Neural cell (in vitro differentiated cells): ENCODE results near the gene FFAR3. TPM values are rescaled to one million over a fixed set of nuclear protein-coding genes. Genes with fewer than 3 reads are reported as not detected.

Experiments
- H2AFZ ChIP-seq: fragments of 200-600, 300-800 bp; sonication (generic), shearing (Covaris generic); 2 replicates; pipeline ENCODE4 v1.6.0; 2014; ENCODE audit warnings: low read depth, mild to moderate bottlenecking, antibody characterized with exemption, low read length, moderate library complexity
- H3F3A ChIP-seq: fragments of 200-600 bp; shearing (Covaris generic); 2 replicates; pipeline ENCODE4 v1.6.1; 2016; ENCODE audit warnings: mild to moderate bottlenecking, moderate library complexity, mixed read lengths, antibody characterized with exemption, low read length; ENCODE audit not compliant: insufficient read depth, poor library complexity, severe bottlenecking
- H3K27ac ChIP-seq: fragments of 200-600, 300-800 bp; sonication (generic), shearing (Covaris generic); 2 replicates; pipeline ENCODE4 v1.5.1; 2014; ENCODE audit warnings: mild to moderate bottlenecking, low read length, moderate library complexity
- H3K27me3 ChIP-seq: fragments of 300-800, 200-600 bp; sonication (generic), shearing (Covaris generic); 2 replicates; pipeline ENCODE4 v1.6.0; 2014; ENCODE audit warnings: mild to moderate bottlenecking, low read depth, low read length, moderate library complexity; ENCODE audit not compliant: insufficient read depth
- H3K36me3 ChIP-seq: fragments of 300-800, 200-600 bp; sonication (generic), shearing (Covaris generic); 2 replicates; pipeline ENCODE4 v1.5.1; 2014; ENCODE audit warnings: mild to moderate bottlenecking, antibody characterized with exemption, low read length, moderate library complexity; ENCODE audit not compliant: insufficient read depth
- H3K4me2 ChIP-seq: fragments of 300-800, 200-600 bp; sonication (generic), shearing (Covaris generic); 2 replicates; pipeline ENCODE4 v1.6.0; 2014; ENCODE audit warnings: mild to moderate bottlenecking, low read length
- H3K4me3 ChIP-seq: fragments of 300-800, 200-600 bp; sonication (generic), shearing (Covaris generic); 2 replicates; pipeline ENCODE4 v1.5.1; 2014; ENCODE audit warnings: mild to moderate bottlenecking, low read length, moderate library complexity
- H3K79me2 ChIP-seq: fragments of 200-600 bp; shearing (Covaris generic); replicated peaks from 2 replicates; pipeline ENCODE4 v1.6.0; 2014; ENCODE audit warnings: mild to moderate bottlenecking, low read length, moderate library complexity; ENCODE audit not compliant: insufficient read depth
- H3K9ac ChIP-seq: fragments of 300-800, 200-600 bp; sonication (generic), shearing (Covaris generic); 2 replicates; pipeline ENCODE4 v1.6.1; 2016; ENCODE audit warnings: mild to moderate bottlenecking, low read length, mixed read lengths
- H3K9me2 ChIP-seq: fragments of 200-600 bp; shearing (Covaris generic); 2 replicates; pipeline ENCODE4 v1.6.1; 2016; ENCODE audit warnings: mild to moderate bottlenecking, low read length, mixed read lengths; ENCODE audit not compliant: insufficient read depth
- H3K9me3 ChIP-seq: fragments of 200-600, 300-800 bp; sonication (generic), shearing (Covaris generic); 2 replicates; pipeline ENCODE4 v1.6.1; 2016; ENCODE audit warnings: mild to moderate bottlenecking, mixed run types, low read length, moderate library complexity, mixed read lengths
- H4K20me1 ChIP-seq: fragments of 200-600 bp; shearing (Covaris generic); 2 replicates; pipeline ENCODE4 v1.6.1; 2016; ENCODE audit warnings: mild to moderate bottlenecking, mixed run types; ENCODE audit not compliant: insufficient read depth
- EP300 ChIP-seq: fragments of 450-650 bp; conservative IDR thresholded peaks from 2 replicates; pipeline ENCODE4 v1.6.1; 2014; ENCODE audit warnings: antibody characterized with exemption, mild to moderate bottlenecking, moderate library complexity; ENCODE audit not compliant: poor library complexity, severe bottlenecking
- EZH2 ChIP-seq: fragments of 200-600, 300-800 bp; shearing (Covaris generic), sonication (generic); IDR thresholded peaks from 2 replicates; pipeline ENCODE4 v1.6.1; 2014; ENCODE audit warnings: antibody characterized with exemption, low read length, borderline replicate concordance, mild to moderate bottlenecking; ENCODE audit not compliant: insufficient read depth, poor library complexity, severe bottlenecking
- MXI1 ChIP-seq: fragments of 450-650 bp; conservative IDR thresholded peaks from 2 replicates; pipeline ENCODE4 v1.6.1; 2014; ENCODE audit warnings: antibody characterized with exemption, mild to moderate bottlenecking; ENCODE audit not compliant: poor library complexity, severe bottlenecking
- POLR2AphosphoS5 ChIP-seq: IDR thresholded peaks from 2 replicates; pipeline ENCODE4 v1.6.1; 2012
- RAD21 ChIP-seq: fragments of 450-650 bp; conservative IDR thresholded peaks from 2 replicates; pipeline ENCODE4 v1.6.1; 2014; ENCODE audit warnings: antibody characterized with exemption, mild to moderate bottlenecking, moderate library complexity
- SMC3 ChIP-seq: fragments of 450-650 bp; conservative IDR thresholded peaks from 2 replicates; pipeline ENCODE4 v1.6.1; 2014; ENCODE audit warnings: antibody characterized with exemption, mild to moderate bottlenecking, moderate library complexity; ENCODE audit not compliant: poor library complexity
- TAF1 ChIP-seq: IDR thresholded peaks from 2 replicates; pipeline ENCODE4 v1.6.1; 2012; ENCODE audit warnings: low read depth
- polyA plus RNA-seq: library from polyadenylated mRNA; depleted of rRNA; stranded (reverse); fragments of >200 nt; gene quantifications from 2 replicates; pipeline ENCODE4 v1.2.3, GENCODE V29; 2014
- TF ChIP-seq, protein P1 (sequence below): IDR thresholded peaks from 2 replicates; pipeline ENCODE4 v1.6.1; 2012; ENCODE audit warnings: borderline replicate concordance
- TF ChIP-seq, protein P2 (sequence below): fragments of 450-650 bp; IDR thresholded peaks from 2 replicates; pipeline ENCODE4 v1.5.1; 2014; ENCODE audit warnings: antibody characterized with exemption, mild to moderate bottlenecking, moderate library complexity; ENCODE audit not compliant: poor library complexity, severe bottlenecking

Gene FFAR3
- polyA plus RNA-seq, 1 donor from 2014 or later = not detected

DNA sequence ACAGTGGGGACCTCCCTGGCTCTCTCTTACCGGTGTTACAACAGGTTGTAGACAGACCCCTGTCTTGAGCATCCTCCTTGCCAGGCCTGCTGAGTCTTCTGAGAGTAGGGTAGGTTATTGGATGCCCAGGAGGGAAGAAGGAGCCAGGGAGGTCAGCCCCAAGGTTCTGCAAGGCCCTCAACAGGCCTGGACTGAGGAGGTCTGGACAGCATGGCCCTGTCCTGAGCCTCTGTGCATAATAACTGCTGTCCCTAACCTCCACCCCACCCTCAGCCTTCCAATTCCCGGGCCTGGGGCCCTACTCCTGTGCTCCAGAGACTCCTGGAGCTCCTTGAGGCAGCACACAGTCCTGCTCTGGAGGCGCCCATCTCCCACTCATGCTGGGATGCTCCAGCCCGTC is 28.9 kb upstream of the FFAR3 start:
- Histone ChIP-seq H3K4me2 (no peak overlapping the region), H3K9me3 (no peaks in the 10 kb centered on the region), H3K27me3 (no peaks in the 10 kb centered on the region), H3K27ac (no peak overlapping the region), H2AFZ (no peak overlapping the region), H3K79me2 (no peaks in the 10 kb centered on the region), H3K9ac (no peak overlapping the region), H3K4me3 (no peak overlapping the region), H3K9me2 (no peaks in the 10 kb centered on the region), H3F3A (no peaks in the 10 kb centered on the region), H4K20me1 (no peaks in the 10 kb centered on the region), H3K36me3 (no peaks in the 10 kb centered on the region)
- TF ChIP-seq EZH2 = no peak
- TF ChIP-seq, protein P1, sequence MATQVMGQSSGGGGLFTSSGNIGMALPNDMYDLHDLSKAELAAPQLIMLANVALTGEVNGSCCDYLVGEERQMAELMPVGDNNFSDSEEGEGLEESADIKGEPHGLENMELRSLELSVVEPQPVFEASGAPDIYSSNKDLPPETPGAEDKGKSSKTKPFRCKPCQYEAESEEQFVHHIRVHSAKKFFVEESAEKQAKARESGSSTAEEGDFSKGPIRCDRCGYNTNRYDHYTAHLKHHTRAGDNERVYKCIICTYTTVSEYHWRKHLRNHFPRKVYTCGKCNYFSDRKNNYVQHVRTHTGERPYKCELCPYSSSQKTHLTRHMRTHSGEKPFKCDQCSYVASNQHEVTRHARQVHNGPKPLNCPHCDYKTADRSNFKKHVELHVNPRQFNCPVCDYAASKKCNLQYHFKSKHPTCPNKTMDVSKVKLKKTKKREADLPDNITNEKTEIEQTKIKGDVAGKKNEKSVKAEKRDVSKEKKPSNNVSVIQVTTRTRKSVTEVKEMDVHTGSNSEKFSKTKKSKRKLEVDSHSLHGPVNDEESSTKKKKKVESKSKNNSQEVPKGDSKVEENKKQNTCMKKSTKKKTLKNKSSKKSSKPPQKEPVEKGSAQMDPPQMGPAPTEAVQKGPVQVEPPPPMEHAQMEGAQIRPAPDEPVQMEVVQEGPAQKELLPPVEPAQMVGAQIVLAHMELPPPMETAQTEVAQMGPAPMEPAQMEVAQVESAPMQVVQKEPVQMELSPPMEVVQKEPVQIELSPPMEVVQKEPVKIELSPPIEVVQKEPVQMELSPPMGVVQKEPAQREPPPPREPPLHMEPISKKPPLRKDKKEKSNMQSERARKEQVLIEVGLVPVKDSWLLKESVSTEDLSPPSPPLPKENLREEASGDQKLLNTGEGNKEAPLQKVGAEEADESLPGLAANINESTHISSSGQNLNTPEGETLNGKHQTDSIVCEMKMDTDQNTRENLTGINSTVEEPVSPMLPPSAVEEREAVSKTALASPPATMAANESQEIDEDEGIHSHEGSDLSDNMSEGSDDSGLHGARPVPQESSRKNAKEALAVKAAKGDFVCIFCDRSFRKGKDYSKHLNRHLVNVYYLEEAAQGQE = no peak
- TF ChIP-seq SMC3 = no peak
- no peak for TF ChIP-seq EP300
- TF ChIP-seq TAF1 = no peak

DNA sequence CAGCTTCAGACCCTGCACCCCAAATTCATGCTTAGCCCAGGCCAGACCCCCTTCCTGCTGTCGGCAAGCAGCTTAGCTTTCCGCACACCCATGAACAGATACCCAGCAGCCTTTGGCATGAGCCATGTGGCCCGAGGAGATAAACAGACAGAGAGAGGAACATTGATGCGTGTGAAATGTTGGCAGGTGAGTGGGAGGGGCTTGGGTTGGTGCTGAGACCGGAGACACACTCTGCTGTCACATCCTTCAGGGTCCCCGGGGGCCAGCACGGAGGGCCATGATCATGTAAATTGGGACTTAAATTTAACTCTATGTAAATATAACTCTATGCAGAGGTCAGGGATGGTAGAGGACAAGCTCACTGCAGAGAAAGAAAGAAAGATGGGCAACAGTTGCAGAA is 27.8 kb upstream of the FFAR3 start:
- Histone ChIP-seq H2AFZ (no peak overlapping the region), H3K79me2 (no peaks in the 10 kb centered on the region), H3K9me2 (no peaks in the 10 kb centered on the region), H3K36me3 (no peaks in the 10 kb centered on the region), H3F3A (no peaks in the 10 kb centered on the region), H3K27ac (no peak overlapping the region), H3K27me3 (no peaks in the 10 kb centered on the region), H3K4me3 (no peak overlapping the region), H4K20me1 (no peaks in the 10 kb centered on the region), H3K9me3 (no peaks in the 10 kb centered on the region), H3K9ac (no peak overlapping the region), H3K4me2 (no peak overlapping the region)
- TF ChIP-seq POLR2AphosphoS5 (no peak), TAF1 (no peak), MXI1 (no peak), RAD21 (no peak), EZH2 (no peak), SMC3 (no peak), EP300 (no peak)
- TF ChIP-seq, protein P1 = no peak
- TF ChIP-seq, protein P2, sequence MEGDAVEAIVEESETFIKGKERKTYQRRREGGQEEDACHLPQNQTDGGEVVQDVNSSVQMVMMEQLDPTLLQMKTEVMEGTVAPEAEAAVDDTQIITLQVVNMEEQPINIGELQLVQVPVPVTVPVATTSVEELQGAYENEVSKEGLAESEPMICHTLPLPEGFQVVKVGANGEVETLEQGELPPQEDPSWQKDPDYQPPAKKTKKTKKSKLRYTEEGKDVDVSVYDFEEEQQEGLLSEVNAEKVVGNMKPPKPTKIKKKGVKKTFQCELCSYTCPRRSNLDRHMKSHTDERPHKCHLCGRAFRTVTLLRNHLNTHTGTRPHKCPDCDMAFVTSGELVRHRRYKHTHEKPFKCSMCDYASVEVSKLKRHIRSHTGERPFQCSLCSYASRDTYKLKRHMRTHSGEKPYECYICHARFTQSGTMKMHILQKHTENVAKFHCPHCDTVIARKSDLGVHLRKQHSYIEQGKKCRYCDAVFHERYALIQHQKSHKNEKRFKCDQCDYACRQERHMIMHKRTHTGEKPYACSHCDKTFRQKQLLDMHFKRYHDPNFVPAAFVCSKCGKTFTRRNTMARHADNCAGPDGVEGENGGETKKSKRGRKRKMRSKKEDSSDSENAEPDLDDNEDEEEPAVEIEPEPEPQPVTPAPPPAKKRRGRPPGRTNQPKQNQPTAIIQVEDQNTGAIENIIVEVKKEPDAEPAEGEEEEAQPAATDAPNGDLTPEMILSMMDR = no peak
